Measurements from ENCODE around the gene ADRA2C.

ADRA2C gene

GRCh38 chr4:3721186-3721585 lies 45.0 kb upstream of the ADRA2C start:
- no peak for DNase-seq (ENCODE audit: extremely low read depth, low read depth)
- no peak for TF ChIP-seq CTCF (IDR thresholded peaks at IDR 0.05; ENCODE audit: low read depth, low read length)

- no peak for TF ChIP-seq CTCF (IDR thresholded peaks at IDR 0.05; ENCODE audit: low read depth, low read length)
These were observed 44.6 kb upstream of the ADRA2C start for GRCh38 chr4:3721627-3722026.

GRCh38 chr4:3722446-3723231 lies 43.5 kb upstream of the ADRA2C start:
- no peak for TF ChIP-seq CTCF (IDR thresholded peaks at IDR 0.05; ENCODE audit: low read depth, low read length)

More at GRCh38 chr4:3721627-3722026, 44.6 kb upstream of the ADRA2C start:
- DNase-seq (ENCODE audit: extremely low read depth, low read depth): no peak

GRCh38 chr4:3723232-3723642 lies 42.9 kb upstream of the ADRA2C start:
- no peak for DNase-seq (ENCODE audit: extremely low read depth, low read depth)
- no peak for TF ChIP-seq CTCF (IDR thresholded peaks at IDR 0.05; ENCODE audit: low read depth, low read length)

More at GRCh38 chr4:3722446-3723231, 43.5 kb upstream of the ADRA2C start:
- DNase-seq (ENCODE audit: extremely low read depth, low read depth): no peak

GRCh38 chr4:3724319-3725231 lies 41.6 kb upstream of the ADRA2C start:
- no peak for DNase-seq (ENCODE audit: extremely low read depth, low read depth)
- no peak for TF ChIP-seq CTCF (IDR thresholded peaks at IDR 0.05; ENCODE audit: low read depth, low read length)

GRCh38 chr4:3725936-3726870 lies 40.0 kb upstream of the ADRA2C start:
- TF ChIP-seq CTCF (IDR thresholded peaks at IDR 0.05; ENCODE audit: low read depth, low read length): no peak
- DNase-seq (ENCODE audit: extremely low read depth, low read depth): no peak
